CD8-positive, alpha-beta memory T cell (primary cell): ENCODE measurements around the gene METTL25. TPM values are rescaled to one million over a fixed set of nuclear protein-coding genes. Genes with fewer than 3 reads are reported as not detected.
A peak's percentile ranks its signal among the peaks of the same experiment; 100 is the strongest.

ENCODE experiments used
- CTCF ChIA-PET: fragments of 350-600 bp; sonication (Branson Sonifier 250); formaldehyde crosslinking; loops from one replicate; lab custom pipeline; 2021; ENCODE audit warnings: antibody characterized with exemption; lab: Charles Lee
- POLR2A ChIA-PET: fragments of 350-600 bp; sonication (Branson Sonifier 250); formaldehyde crosslinking; loops from one replicate; lab custom pipeline; 2021; ENCODE audit warnings: antibody characterized with exemption; lab: Charles Lee
- DNase-seq, 5 donors: peaks; one replicate each; pipeline versions ENCODE4 v3.0.0 to v3.0.0-alpha.2; 2020 to 2022; ENCODE audit warnings: mixed read lengths in 1 of 5
- H3K27ac ChIP-seq: one replicate; pipeline ENCODE4 v1.7.0; 2013; ENCODE audit warnings: low read depth, mild to moderate bottlenecking, low read length, moderate library complexity
- H3K27me3 ChIP-seq: 2 replicates; pipeline ENCODE4 v1.7.0; 2013; ENCODE audit warnings: low read length, mild to moderate bottlenecking; ENCODE audit not compliant: insufficient read depth, poor library complexity, severe bottlenecking
- H3K36me3 ChIP-seq: 2 replicates; pipeline ENCODE4 v1.7.0; 2013; ENCODE audit warnings: mild to moderate bottlenecking, low read length, moderate library complexity; ENCODE audit not compliant: insufficient read depth
- H3K4me1 ChIP-seq: 2 replicates; pipeline ENCODE4 v1.7.0; 2013; ENCODE audit warnings: mild to moderate bottlenecking, low read length, moderate library complexity; ENCODE audit not compliant: insufficient read depth
- H3K4me3 ChIP-seq: 2 replicates; pipeline ENCODE4 v1.7.0; 2013; ENCODE audit warnings: mild to moderate bottlenecking, low read length
- H3K9me3 ChIP-seq: 2 replicates; pipeline ENCODE4 v1.7.0; 2013; ENCODE audit warnings: mild to moderate bottlenecking, low read length
- H3K27ac Mint-ChIP-seq, 8 donors: one replicate each; pipeline ENCODE4 v1.8.0; 2020 to 2021; ENCODE audit warnings: mixed read lengths in 8 of 8, mild to moderate bottlenecking in 6 of 8, inconsistent platforms in 3 of 8, moderate library complexity in 3 of 8
- H3K27me3 Mint-ChIP-seq, 2 donors: one replicate each; pipeline ENCODE4 v1.8.0; 2020 to 2021; ENCODE audit warnings: mixed read lengths in 2 of 2, mild to moderate bottlenecking in 1 of 2, moderate library complexity in 1 of 2
- H3K36me3 Mint-ChIP-seq, 3 donors: one replicate each; pipeline ENCODE4 v1.8.0; 2020 to 2021; ENCODE audit warnings: mixed read lengths in 3 of 3, inconsistent platforms in 1 of 3, mild to moderate bottlenecking in 1 of 3
- H3K4me1 Mint-ChIP-seq, 3 donors: one replicate each; pipeline ENCODE4 v1.8.0; 2020 to 2021; ENCODE audit warnings: mixed read lengths in 3 of 3, inconsistent platforms in 1 of 3, mild to moderate bottlenecking in 1 of 3
- H3K4me3 Mint-ChIP-seq, 7 donors: one replicate each; pipeline ENCODE4 v1.8.0; 2020 to 2021; ENCODE audit warnings: mixed read lengths in 7 of 7, mild to moderate bottlenecking in 6 of 7, moderate library complexity in 4 of 7, inconsistent platforms in 2 of 7
- H3K9me3 Mint-ChIP-seq, 5 donors: one replicate each; pipeline ENCODE4 v1.8.0; 2020 to 2022; ENCODE audit warnings: mixed read lengths in 5 of 5, mild to moderate bottlenecking in 3 of 5, moderate library complexity in 2 of 5, inconsistent platforms in 1 of 5
- polyA plus RNA-seq: library from polyadenylated mRNA; unstranded; fragments of 300-500 nt; fragmentation: Illumina TruSeq; gene quantifications from one replicate; pipeline ENCODE4 v1.2.3, GENCODE V29; 2021
- total RNA-seq, 2 experiments: library from RNA; stranded (reverse); gene quantifications; one replicate each; pipeline ENCODE4 v1.2.3, GENCODE V29; 2021

METTL25 gene, protein sequence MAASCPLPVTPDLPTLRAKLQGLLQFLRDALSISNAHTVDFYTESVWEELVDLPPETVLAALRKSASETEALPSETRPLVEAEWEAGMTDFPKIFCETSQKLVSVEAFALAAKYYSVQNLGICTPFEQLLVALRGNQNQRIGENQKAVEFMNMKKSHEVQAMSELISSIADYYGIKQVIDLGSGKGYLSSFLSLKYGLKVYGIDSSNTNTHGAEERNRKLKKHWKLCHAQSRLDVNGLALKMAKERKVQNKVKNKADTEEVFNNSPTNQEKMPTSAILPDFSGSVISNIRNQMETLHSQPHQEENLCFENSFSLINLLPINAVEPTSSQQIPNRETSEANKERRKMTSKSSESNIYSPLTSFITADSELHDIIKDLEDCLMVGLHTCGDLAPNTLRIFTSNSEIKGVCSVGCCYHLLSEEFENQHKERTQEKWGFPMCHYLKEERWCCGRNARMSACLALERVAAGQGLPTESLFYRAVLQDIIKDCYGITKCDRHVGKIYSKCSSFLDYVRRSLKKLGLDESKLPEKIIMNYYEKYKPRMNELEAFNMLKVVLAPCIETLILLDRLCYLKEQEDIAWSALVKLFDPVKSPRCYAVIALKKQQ
- total RNA-seq = 1 to 10 TPM; 7.4 to 8.4 TPM
- 11.0 TPM for polyA plus RNA-seq

- H3K27me3 ChIP-seq = no peaks in the 10 kb centered on the region
- no peaks in the 10 kb centered on the region for H3K9me3 ChIP-seq
- Mint-ChIP-seq H3K4me3 (peak within 1 kb of the TSS; percentile 94 to 98 (median 96)), H3K4me1 (peaks cover 61 to 76% (median 71%) of the 10 kb centered on the region in 3 donors), H3K27me3 (peaks cover 0 to 2% of the 10 kb centered on the region in 2 donors), H3K27ac (peak within 1 kb of the TSS; percentile 97 to 100 (median 99)), H3K36me3 (peaks cover 7 to 56% (median 10%) of the 10 kb centered on the region in 3 donors), H3K9me3 (no peaks in the 10 kb centered on the region)
- POLR2A ChIA-PET = interaction anchor here (0.8 to 1.6 kb wide), 2 partner anchors 11 to 328 kb away, joined by 3 to 8 read pairs; partner anchors contain the start of gene TMTC2
- peak within 1 kb of the TSS; percentile 98 for H3K27ac ChIP-seq
- DNase-seq = peak; percentile 96 to 98 (median 98)
- peaks cover 14% of the 10 kb centered on the region for H3K36me3 ChIP-seq
- peaks cover 41% of the 10 kb centered on the region for H3K4me1 ChIP-seq
- peak within 1 kb of the TSS; percentile 94 for H3K4me3 ChIP-seq
- CTCF ChIA-PET = interaction anchor here (0.9 to 2.3 kb wide), 9 partner anchors 9 to 714 kb away, joined by 3 to 13 read pairs (median 4); partner anchors contain the start of gene TMTC2
Measured at GRCh38 chr12:82358200-82359114, at the start of gene METTL25, which contains the start of gene CCDC59. Gene METTL25 (plus strand): TSS chr12:82358529. CDS start chr12:82358566, 37 bp downstream. Gene CCDC59 (minus strand): TSS chr12:82358387. CDS start chr12:82358376, 11 bp downstream.

- H3K36me3 Mint-ChIP-seq = peaks cover 0 to 6% (median 0%) of the 10 kb centered on the region in 3 donors
- H3K27me3 Mint-ChIP-seq = peaks cover 5 to 8% of the 10 kb centered on the region in 2 donors
- H3K27me3 ChIP-seq = no peaks in the 10 kb centered on the region
- H3K9me3 ChIP-seq = no peaks in the 10 kb centered on the region
- H3K36me3 ChIP-seq = no peaks in the 10 kb centered on the region
- peaks cover 0 to 14% (median 4%) of the 10 kb centered on the region in 5 donors for H3K9me3 Mint-ChIP-seq
- no peak overlapping the region for H3K27ac Mint-ChIP-seq
- no peak for DNase-seq
- ChIA-PET POLR2A (no interaction called here), CTCF (no interaction called here)
- H3K4me1 ChIP-seq = no peaks in the 10 kb centered on the region
- H3K4me1 Mint-ChIP-seq = no peaks in the 10 kb centered on the region
- no peak overlapping the region for H3K4me3 Mint-ChIP-seq
- no peak overlapping the region for H3K4me3 ChIP-seq
- no peak overlapping the region for H3K27ac ChIP-seq
Measured at GRCh38 chr12:82314406-82314892, 43.9 kb upstream of the METTL25 start.

DNA sequence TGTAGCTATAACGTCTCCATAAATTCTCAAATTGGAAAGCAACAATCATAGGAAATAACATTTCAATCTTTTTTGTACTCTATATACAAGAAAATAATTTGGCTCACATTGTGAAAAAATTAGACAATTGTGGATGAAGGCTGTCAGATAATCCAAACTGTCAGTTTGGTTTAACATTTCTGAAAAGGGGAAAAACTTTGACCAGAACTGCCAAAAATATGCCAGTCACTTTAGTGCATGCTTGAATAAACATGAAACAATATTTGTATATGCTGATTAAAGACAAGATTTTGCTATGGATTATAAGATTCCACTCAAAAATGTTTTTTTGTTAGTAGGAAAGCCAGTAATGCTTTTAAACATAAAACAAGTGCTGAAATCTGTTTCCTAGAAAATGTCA is 39.1 kb upstream of the METTL25 start:
- Histone ChIP-seq H3K4me3 (no peak overlapping the region), H3K27ac (no peak overlapping the region), H3K36me3 (no peaks in the 10 kb centered on the region), H3K27me3 (no peaks in the 10 kb centered on the region), H3K9me3 (no peaks in the 10 kb centered on the region), H3K4me1 (no peaks in the 10 kb centered on the region)
- Mint-ChIP-seq H3K36me3 (no peaks in the 10 kb centered on the region), H3K9me3 (no peaks in the 10 kb centered on the region), H3K4me1 (no peaks in the 10 kb centered on the region), H3K27me3 (peaks cover 7 to 11% of the 10 kb centered on the region in 2 donors), H3K4me3 (no peak overlapping the region), H3K27ac (no peak overlapping the region)
- no peak for DNase-seq
- ChIA-PET POLR2A (no interaction called here), CTCF (no interaction called here)

- Mint-ChIP-seq H3K4me3 (no peak overlapping the region), H3K9me3 (no peaks in the 10 kb centered on the region), H3K27ac (peak overlapping the region in 1 of 8 donors; percentile 68), H3K36me3 (no peaks in the 10 kb centered on the region), H3K27me3 (peaks cover 4 to 9% of the 10 kb centered on the region in 2 donors), H3K4me1 (no peaks in the 10 kb centered on the region)
- Histone ChIP-seq H3K4me1 (no peaks in the 10 kb centered on the region), H3K36me3 (no peaks in the 10 kb centered on the region), H3K27me3 (no peaks in the 10 kb centered on the region), H3K27ac (no peak overlapping the region), H3K4me3 (no peak overlapping the region), H3K9me3 (no peaks in the 10 kb centered on the region)
- CTCF ChIA-PET = no interaction called here
- POLR2A ChIA-PET = no interaction called here
- no peak for DNase-seq
Measured at GRCh38 chr12:82325540-82326336, 32.6 kb upstream of the METTL25 start.

DNA sequence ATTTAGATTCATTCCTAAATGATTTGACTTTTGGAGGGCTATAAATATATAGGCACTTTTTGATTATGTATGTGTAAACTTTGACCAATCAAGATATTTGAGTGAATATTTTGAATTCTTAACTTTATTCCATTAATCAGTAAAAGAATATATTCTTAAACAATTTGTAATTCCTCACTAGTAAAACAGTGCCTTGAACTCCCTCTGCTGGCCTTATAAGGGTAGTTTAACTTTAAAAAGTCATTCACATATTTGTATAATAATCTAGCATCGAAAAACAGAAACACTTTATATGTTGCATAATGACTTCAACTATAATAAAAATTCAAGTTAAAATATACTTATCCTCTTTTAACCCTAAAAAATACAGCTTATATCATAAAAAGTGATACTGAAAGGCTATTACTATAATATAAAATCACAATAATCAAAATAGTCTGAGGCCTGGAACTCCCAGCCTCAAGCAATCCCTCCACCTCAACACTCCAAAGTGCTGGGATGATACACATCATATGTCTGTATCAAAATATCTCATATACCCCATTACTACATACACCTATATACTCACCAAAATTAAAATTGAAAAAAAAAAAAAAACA is 31.3 kb upstream of the METTL25 start:
- Mint-ChIP-seq H3K9me3 (no peaks in the 10 kb centered on the region), H3K27me3 (peaks cover 4% of the 10 kb centered on the region in 2 donors), H3K4me3 (no peak overlapping the region), H3K4me1 (no peaks in the 10 kb centered on the region), H3K27ac (peak overlapping the region in 1 of 8 donors; percentile 76), H3K36me3 (no peaks in the 10 kb centered on the region)
- H3K4me3 ChIP-seq = no peak overlapping the region
- H3K27me3 ChIP-seq = no peaks in the 10 kb centered on the region
- H3K4me1 ChIP-seq = no peaks in the 10 kb centered on the region
- no peak overlapping the region for H3K27ac ChIP-seq
- H3K9me3 ChIP-seq = no peaks in the 10 kb centered on the region
- peak in 1 of 5 donors; percentile 6 for DNase-seq
- POLR2A ChIA-PET = no interaction called here
- no peaks in the 10 kb centered on the region for H3K36me3 ChIP-seq
- CTCF ChIA-PET = interaction anchor here (1.4 kb wide), 1 partner anchor 31 kb away, joined by 4 read pairs; the partner anchor contains the start of genes CCDC59 and METTL25

DNA sequence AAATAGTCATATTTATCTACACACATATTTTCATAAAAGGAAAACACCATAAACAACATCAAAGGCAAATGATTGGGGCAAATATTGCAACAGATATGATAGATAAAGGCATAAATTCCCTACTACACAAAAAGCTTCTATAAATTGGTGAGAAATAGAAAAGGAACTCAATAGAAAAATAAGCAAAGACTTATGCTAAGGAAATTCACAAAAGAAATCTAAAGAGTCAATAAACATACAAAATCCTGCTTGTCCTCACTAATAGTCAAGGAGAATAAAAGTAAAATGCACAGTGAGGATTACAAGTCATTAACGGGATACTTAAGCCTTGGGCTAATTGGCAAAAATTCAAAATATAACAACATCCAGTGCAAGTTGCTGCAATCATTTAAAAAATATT is 30.5 kb upstream of the METTL25 start:
- H3K36me3 Mint-ChIP-seq = no peaks in the 10 kb centered on the region
- H3K9me3 Mint-ChIP-seq = no peaks in the 10 kb centered on the region
- no peaks in the 10 kb centered on the region for H3K27me3 ChIP-seq
- no peaks in the 10 kb centered on the region for H3K9me3 ChIP-seq
- H3K4me3 Mint-ChIP-seq = no peak overlapping the region
- no peak for DNase-seq
- ChIA-PET POLR2A (no interaction called here), CTCF (interaction anchor here (1.4 kb wide), 1 partner anchor 30 kb away, joined by 4 read pairs; the partner anchor contains the start of genes CCDC59 and METTL25)
- H3K27ac ChIP-seq = no peak overlapping the region
- H3K36me3 ChIP-seq = no peaks in the 10 kb centered on the region
- H3K4me1 ChIP-seq = no peaks in the 10 kb centered on the region
- no peak overlapping the region for H3K27ac Mint-ChIP-seq
- no peak overlapping the region for H3K4me3 ChIP-seq
- H3K27me3 Mint-ChIP-seq = peaks cover 4% of the 10 kb centered on the region in 2 donors
- no peaks in the 10 kb centered on the region for H3K4me1 Mint-ChIP-seq

DNA sequence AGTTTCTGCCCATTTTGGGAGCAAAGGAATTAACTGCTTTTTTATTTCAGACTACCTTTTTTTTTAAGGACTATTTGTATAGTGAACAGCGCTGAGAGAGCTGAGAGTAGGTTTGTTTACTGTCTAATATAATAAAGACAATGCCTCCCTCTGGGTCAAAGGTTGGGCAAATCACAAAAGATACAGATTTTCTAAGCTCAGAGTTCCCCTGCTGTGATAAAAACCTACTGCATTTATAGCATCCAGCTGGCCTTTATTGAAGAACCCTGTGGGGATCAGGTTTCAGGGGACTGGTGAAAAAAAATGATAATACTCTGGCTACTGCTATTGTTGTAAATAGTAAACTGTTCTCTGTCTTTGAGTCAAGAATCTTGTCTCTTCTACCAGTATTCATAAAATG is 28.8 kb upstream of the METTL25 start:
- POLR2A ChIA-PET = no interaction called here
- H3K9me3 Mint-ChIP-seq = no peaks in the 10 kb centered on the region

More for the DNA sequence above, 28.8 kb upstream of the METTL25 start:
- Histone ChIP-seq H3K27me3 (no peaks in the 10 kb centered on the region), H3K36me3 (no peaks in the 10 kb centered on the region), H3K9me3 (no peaks in the 10 kb centered on the region), H3K27ac (no peak overlapping the region), H3K4me1 (no peaks in the 10 kb centered on the region), H3K4me3 (no peak overlapping the region)
- Mint-ChIP-seq H3K27ac (peak overlapping the region in 1 of 8 donors; percentile 14), H3K36me3 (no peaks in the 10 kb centered on the region), H3K4me1 (no peaks in the 10 kb centered on the region), H3K27me3 (peaks cover 4 to 16% of the 10 kb centered on the region in 2 donors), H3K4me3 (no peak overlapping the region)
- CTCF ChIA-PET = no interaction called here
- DNase-seq = no peak
